GM19025 (cell line): Measurements from ENCODE around the gene GSTM1.

Source experiments
- ATAC-seq: cut with Tn5 transposase; IDR thresholded peaks from one replicate; pipeline ENCODE4 v1.9.1; 2021; ENCODE audit warnings: mild to moderate bottlenecking, low read depth, moderate library complexity; ENCODE audit not compliant: unreplicated experiment

The GSTM1 gene

GRCh38 chr1:109687641-109688499, at the start of gene GSTM1:
GSTM1 (plus strand) TSS chr1:109687817; CDS start chr1:109687874, 57 bp downstream.
- ATAC-seq: peak; percentile 97

- ATAC-seq: no peak
Measured at GRCh38 chr1:109639063-109639840, 48.4 kb upstream of the GSTM1 start.

- ATAC-seq: no peak
Measured at GRCh38 chr1:109639841-109640184, 47.8 kb upstream of the GSTM1 start.

- ATAC-seq: no peak
Measured at GRCh38 chr1:109640285-109640865, 47.2 kb upstream of the GSTM1 start.

- no peak for ATAC-seq
Measured at GRCh38 chr1:109641078-109641740, 46.4 kb upstream of the GSTM1 start.

- no peak for ATAC-seq
Measured at GRCh38 chr1:109641861-109642260, 45.8 kb upstream of the GSTM1 start.

GRCh38 chr1:109642626-109643025, 45.0 kb upstream of the GSTM1 start:
- ATAC-seq: no peak

- ATAC-seq: peak; percentile 87
Measured at GRCh38 chr1:109643385-109644230, 44.0 kb upstream of the GSTM1 start.

GRCh38 chr1:109644670-109645069, 42.9 kb upstream of the GSTM1 start:
- ATAC-seq: no peak

- ATAC-seq: no peak
Measured at GRCh38 chr1:109649491-109649914, 38.1 kb upstream of the GSTM1 start.

GRCh38 chr1:109650609-109651008, 37.0 kb upstream of the GSTM1 start:
- no peak for ATAC-seq

GRCh38 chr1:109652402-109652801, 35.2 kb upstream of the GSTM1 start:
- no peak for ATAC-seq

GRCh38 chr1:109653306-109653705, 34.3 kb upstream of the GSTM1 start:
- ATAC-seq: no peak

- ATAC-seq: no peak
Measured at GRCh38 chr1:109654519-109654918, 33.1 kb upstream of the GSTM1 start.

- ATAC-seq: peak; percentile 92
Measured at GRCh38 chr1:109655615-109656519, 31.8 kb upstream of the GSTM1 start, which contains the start of gene GSTM4. GSTM4 (plus strand) TSS chr1:109656099; CDS start chr1:109656390, 291 bp downstream.

- no peak for ATAC-seq
Measured at GRCh38 chr1:109657395-109657794, 30.2 kb upstream of the GSTM1 start.

- no peak for ATAC-seq
Measured at GRCh38 chr1:109657970-109658369, 29.6 kb upstream of the GSTM1 start.

GRCh38 chr1:109658533-109659042, 29.0 kb upstream of the GSTM1 start:
- no peak for ATAC-seq
